ENCODE data around the gene NRP1. TPM values are rescaled to one million over a fixed set of nuclear protein-coding genes. Genes with fewer than 3 reads are reported as not detected.

The NRP1 gene
- polyA plus RNA-seq, 1 of the 3 experiments (the other 2 are of a cell fraction) = 129 TPM

DNA sequence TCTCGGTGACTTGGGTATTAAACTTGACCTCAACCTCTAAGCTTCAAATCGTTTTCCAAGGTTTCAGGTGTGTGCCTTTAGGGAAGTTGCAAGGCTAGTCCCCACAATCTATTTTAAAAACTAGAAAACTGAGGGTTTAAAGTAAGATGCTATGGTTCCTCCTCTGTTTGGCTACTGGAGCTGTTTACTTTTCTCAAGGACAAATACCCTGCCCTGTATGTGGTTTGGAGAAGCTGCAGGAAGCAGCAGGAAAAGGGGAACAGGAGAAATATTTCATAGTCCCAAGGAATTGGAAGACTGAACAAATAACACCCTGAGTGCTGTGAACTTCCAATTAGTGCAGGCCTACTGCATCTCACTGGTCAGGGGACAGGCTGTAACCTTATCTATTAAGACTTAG, 135.9 kb downstream of the NRP1 start:
- H3K9me3 ChIP-seq = no peaks in the 10 kb centered on the region
- H3K9me2 ChIP-seq = no peaks in the 10 kb centered on the region
- H3K4me2 ChIP-seq = no peak overlapping the region
- no peak for DNase-seq
- H3K4me1 ChIP-seq (ENCODE audit: control insufficient read depth in 1 of 2, insufficient read depth in 2 of 2, low read depth in 1 of 2, low read length in 1 of 2) = peaks cover 2 to 26% of the 10 kb centered on the region in 2 experiments; a peak in 3 of 4 replicates
- H3K36me3 ChIP-seq (replicated peaks in 1 of 2; ENCODE audit: control insufficient read depth in 1 of 2, insufficient read depth in 2 of 2, low read length in 1 of 2) = peaks cover 53 to 92% of the 10 kb centered on the region in 2 experiments
- H3K9ac ChIP-seq = no peak overlapping the region
- ChIA-PET CTCF (interaction anchor here (1.2 kb wide), 1 partner anchor 22 kb away, joined by 4 read pairs; no protein-coding TSS in a partner anchor), POLR2A (no interaction called here)
- H3F3A ChIP-seq (replicated peaks; ENCODE audit: insufficient read depth) = peaks cover 29% of the 10 kb centered on the region
- no peak overlapping the region for H3K27ac ChIP-seq (ENCODE audit: low read depth in 2 of 2, low read length in 1 of 2)
- H2AFZ ChIP-seq (ENCODE audit: low read depth) = no peak overlapping the region
- H4K20me1 ChIP-seq (ENCODE audit: insufficient read depth) = no peaks in the 10 kb centered on the region
- no peak overlapping the region for H3K4me3 ChIP-seq (ENCODE audit: low read depth in 2 of 2, low read length in 1 of 2)
- TF ChIP-seq SIN3A (IDR thresholded peaks at IDR 0.05; ENCODE audit: borderline replicate concordance, low read depth, low read length) (no peak), EP300 (IDR thresholded peaks at IDR 0.05; ENCODE audit: borderline replicate concordance in 1 of 2, low read depth in 1 of 2, low read length in 1 of 2) (no peak), TCF12 (IDR thresholded peaks at IDR 0.05) (no peak), FOXM1 (IDR thresholded peaks at IDR 0.05; ENCODE audit: low read depth) (no peak), GATA2 (CRISPR knock-in tag; IDR thresholded peaks at IDR 0.05) (no peak), TEAD4 (IDR thresholded peaks at IDR 0.05; ENCODE audit: borderline replicate concordance, insufficient read depth) (no peak), EZH2phosphoT487 (IDR thresholded peaks at IDR 0.05; ENCODE audit: borderline replicate concordance, low read depth) (no peak), RAD21 (IDR thresholded peaks at IDR 0.05; ENCODE audit: low read length) (no peak), FOSL2 (IDR thresholded peaks at IDR 0.05; ENCODE audit: borderline replicate concordance, low read depth) (no peak), ELF1 (IDR thresholded peaks at IDR 0.05) (no peak), RXRA (IDR thresholded peaks at IDR 0.05; ENCODE audit: borderline replicate concordance, low read depth) (no peak), RFX5 (IDR thresholded peaks at IDR 0.05; ENCODE audit: low read length) (no peak), MXI1 (IDR thresholded peaks at IDR 0.05; ENCODE audit: low read depth, low read length) (no peak)
- TF ChIP-seq, protein P1, sequence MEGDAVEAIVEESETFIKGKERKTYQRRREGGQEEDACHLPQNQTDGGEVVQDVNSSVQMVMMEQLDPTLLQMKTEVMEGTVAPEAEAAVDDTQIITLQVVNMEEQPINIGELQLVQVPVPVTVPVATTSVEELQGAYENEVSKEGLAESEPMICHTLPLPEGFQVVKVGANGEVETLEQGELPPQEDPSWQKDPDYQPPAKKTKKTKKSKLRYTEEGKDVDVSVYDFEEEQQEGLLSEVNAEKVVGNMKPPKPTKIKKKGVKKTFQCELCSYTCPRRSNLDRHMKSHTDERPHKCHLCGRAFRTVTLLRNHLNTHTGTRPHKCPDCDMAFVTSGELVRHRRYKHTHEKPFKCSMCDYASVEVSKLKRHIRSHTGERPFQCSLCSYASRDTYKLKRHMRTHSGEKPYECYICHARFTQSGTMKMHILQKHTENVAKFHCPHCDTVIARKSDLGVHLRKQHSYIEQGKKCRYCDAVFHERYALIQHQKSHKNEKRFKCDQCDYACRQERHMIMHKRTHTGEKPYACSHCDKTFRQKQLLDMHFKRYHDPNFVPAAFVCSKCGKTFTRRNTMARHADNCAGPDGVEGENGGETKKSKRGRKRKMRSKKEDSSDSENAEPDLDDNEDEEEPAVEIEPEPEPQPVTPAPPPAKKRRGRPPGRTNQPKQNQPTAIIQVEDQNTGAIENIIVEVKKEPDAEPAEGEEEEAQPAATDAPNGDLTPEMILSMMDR (IDR thresholded peaks at IDR 0.05) = no peak
- TF ChIP-seq, protein P2, sequence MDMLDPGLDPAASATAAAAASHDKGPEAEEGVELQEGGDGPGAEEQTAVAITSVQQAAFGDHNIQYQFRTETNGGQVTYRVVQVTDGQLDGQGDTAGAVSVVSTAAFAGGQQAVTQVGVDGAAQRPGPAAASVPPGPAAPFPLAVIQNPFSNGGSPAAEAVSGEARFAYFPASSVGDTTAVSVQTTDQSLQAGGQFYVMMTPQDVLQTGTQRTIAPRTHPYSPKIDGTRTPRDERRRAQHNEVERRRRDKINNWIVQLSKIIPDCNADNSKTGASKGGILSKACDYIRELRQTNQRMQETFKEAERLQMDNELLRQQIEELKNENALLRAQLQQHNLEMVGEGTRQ (IDR thresholded peaks at IDR 0.05; ENCODE audit: borderline replicate concordance, low read depth, low read length) = no peak
- TF ChIP-seq, protein P3, sequence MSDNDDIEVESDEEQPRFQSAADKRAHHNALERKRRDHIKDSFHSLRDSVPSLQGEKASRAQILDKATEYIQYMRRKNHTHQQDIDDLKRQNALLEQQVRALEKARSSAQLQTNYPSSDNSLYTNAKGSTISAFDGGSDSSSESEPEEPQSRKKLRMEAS (IDR thresholded peaks at IDR 0.05; ENCODE audit: low read depth) = no peak
- H3K79me2 ChIP-seq (ENCODE audit: insufficient read depth) = no peaks in the 10 kb centered on the region
- 88% methylated on average over 2 of the region's 2 CpGs for WGBS (ENCODE audit: low lambda C conversion rate)
- H3K27me3 ChIP-seq (ENCODE audit: insufficient read depth) = no peaks in the 10 kb centered on the region

Measured in SK-N-SH (cell line).